ENCODE data around the gene TEX101.
"Not testable (repeated sequence)": the region's sequence is repeated elsewhere in the genome, so short reads cannot be mapped to it uniquely, and the experiment has no call there.

Gene TEX101

GRCh38 chr19:43425567-43426392, 11.1 kb downstream of the TEX101 start:
- no peaks in the 10 kb centered on the region for H3K4me1 ChIP-seq (ENCODE audit: control insufficient read depth, insufficient read depth, low read length)
- H3K4me3 ChIP-seq (ENCODE audit: low read length): no peak overlapping the region
- H3K36me3 ChIP-seq (ENCODE audit: control insufficient read depth, insufficient read depth, low read length): no peaks in the 10 kb centered on the region
- no peak overlapping the region for H3K9ac ChIP-seq (ENCODE audit: low read length)
- H3K27ac ChIP-seq (ENCODE audit: low read depth, low read length): no peak overlapping the region
- H3K27me3 ChIP-seq (ENCODE audit: control insufficient read depth, insufficient read depth, low read length): no peaks in the 10 kb centered on the region

- Histone ChIP-seq H3K9ac (ENCODE audit: low read length) (no peak overlapping the region), H3K4me1 (ENCODE audit: control insufficient read depth, insufficient read depth, low read length) (no peaks in the 10 kb centered on the region), H3K27me3 (ENCODE audit: control insufficient read depth, insufficient read depth, low read length) (no peaks in the 10 kb centered on the region), H3K4me3 (ENCODE audit: low read length) (no peak overlapping the region), H3K27ac (ENCODE audit: low read depth, low read length) (no peak overlapping the region), H3K36me3 (ENCODE audit: control insufficient read depth, insufficient read depth, low read length) (no peaks in the 10 kb centered on the region)
These were observed 14.7 kb downstream of the TEX101 start for GRCh38 chr19:43429395-43429794.

- H3K27ac ChIP-seq (ENCODE audit: low read depth, low read length): no peak overlapping the region
- H3K4me3 ChIP-seq (ENCODE audit: low read length): no peak overlapping the region
- H3K27me3 ChIP-seq (ENCODE audit: control insufficient read depth, insufficient read depth, low read length): no peaks in the 10 kb centered on the region
- H3K4me1 ChIP-seq (ENCODE audit: control insufficient read depth, insufficient read depth, low read length): no peaks in the 10 kb centered on the region
- no peak overlapping the region for H3K9ac ChIP-seq (ENCODE audit: low read length)
- H3K36me3 ChIP-seq (ENCODE audit: control insufficient read depth, insufficient read depth, low read length): no peaks in the 10 kb centered on the region
These were observed 15.5 kb downstream of the TEX101 start for GRCh38 chr19:43430142-43430710.

GRCh38 chr19:43430976-43431375, 16.3 kb downstream of the TEX101 start:
- H3K36me3 ChIP-seq (ENCODE audit: control insufficient read depth, insufficient read depth, low read length): no peaks in the 10 kb centered on the region
- H3K4me1 ChIP-seq (ENCODE audit: control insufficient read depth, insufficient read depth, low read length): no peaks in the 10 kb centered on the region
- no peaks in the 10 kb centered on the region for H3K27me3 ChIP-seq (ENCODE audit: control insufficient read depth, insufficient read depth, low read length)
- no peak overlapping the region for H3K4me3 ChIP-seq (ENCODE audit: low read length)
- H3K27ac ChIP-seq (ENCODE audit: low read depth, low read length): no peak overlapping the region
- H3K9ac ChIP-seq (ENCODE audit: low read length): no peak overlapping the region

DNA sequence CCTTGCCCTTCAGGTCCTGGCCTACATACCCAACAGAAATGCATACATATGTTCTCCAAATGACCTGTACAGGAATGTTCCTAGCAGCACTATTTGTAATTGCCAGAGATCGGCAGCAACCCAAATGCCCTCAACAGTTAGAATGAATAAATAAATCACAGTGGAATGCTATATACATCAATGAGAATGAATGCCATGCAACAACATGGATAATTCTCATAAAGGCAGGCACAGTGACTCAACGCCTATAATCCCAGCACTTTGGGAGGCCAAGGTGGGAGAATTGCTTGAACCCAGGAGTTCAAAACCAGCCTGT, 18.6 kb downstream of the TEX101 start:
- Histone ChIP-seq H3K9ac (ENCODE audit: low read length) (no peak overlapping the region), H3K27me3 (ENCODE audit: control insufficient read depth, insufficient read depth, low read length) (no peaks in the 10 kb centered on the region), H3K4me3 (ENCODE audit: low read length) (no peak overlapping the region), H3K36me3 (ENCODE audit: control insufficient read depth, insufficient read depth, low read length) (no peaks in the 10 kb centered on the region), H3K27ac (ENCODE audit: low read depth, low read length) (no peak overlapping the region), H3K4me1 (ENCODE audit: control insufficient read depth, insufficient read depth, low read length) (no peaks in the 10 kb centered on the region)

DNA sequence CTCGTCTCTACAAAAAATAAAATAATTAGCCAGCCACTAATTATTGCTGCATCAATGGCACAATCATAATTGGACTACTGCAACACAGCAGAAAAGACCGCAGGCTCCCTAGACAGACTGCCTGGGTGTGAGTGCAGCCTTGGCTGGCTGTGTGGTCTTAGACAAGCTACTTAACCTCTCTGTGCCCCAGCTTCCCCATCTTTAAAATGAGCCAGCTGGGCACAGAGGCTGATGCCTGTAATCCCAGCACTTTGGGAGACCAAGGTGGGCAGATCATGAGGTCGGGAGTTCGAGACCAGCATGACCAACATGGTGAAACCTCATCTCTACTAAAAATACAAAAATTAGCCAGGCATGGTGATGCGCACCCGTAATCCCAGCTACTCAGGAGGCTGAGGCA, 19.0 kb downstream of the TEX101 start:
- Histone ChIP-seq H3K27me3 (ENCODE audit: control insufficient read depth, insufficient read depth, low read length) (no peaks in the 10 kb centered on the region), H3K4me1 (ENCODE audit: control insufficient read depth, insufficient read depth, low read length) (no peaks in the 10 kb centered on the region)

GRCh38 chr19:43435775-43436174, 21.1 kb downstream of the TEX101 start:
- no peak overlapping the region for H3K9ac ChIP-seq (ENCODE audit: low read length)
- H3K4me3 ChIP-seq (ENCODE audit: low read length): no peak overlapping the region
- H3K27ac ChIP-seq (ENCODE audit: low read depth, low read length): no peak overlapping the region
- H3K36me3 ChIP-seq (ENCODE audit: control insufficient read depth, insufficient read depth, low read length): no peaks in the 10 kb centered on the region
- no peaks in the 10 kb centered on the region for H3K27me3 ChIP-seq (ENCODE audit: control insufficient read depth, insufficient read depth, low read length)
- H3K4me1 ChIP-seq (ENCODE audit: control insufficient read depth, insufficient read depth, low read length): no peaks in the 10 kb centered on the region

More for the DNA sequence above, 19.0 kb downstream of the TEX101 start:
- Histone ChIP-seq H3K27ac (ENCODE audit: low read depth, low read length) (no peak overlapping the region), H3K4me3 (ENCODE audit: low read length) (no peak overlapping the region), H3K36me3 (ENCODE audit: control insufficient read depth, insufficient read depth, low read length) (no peaks in the 10 kb centered on the region), H3K9ac (ENCODE audit: low read length) (no peak overlapping the region)

DNA sequence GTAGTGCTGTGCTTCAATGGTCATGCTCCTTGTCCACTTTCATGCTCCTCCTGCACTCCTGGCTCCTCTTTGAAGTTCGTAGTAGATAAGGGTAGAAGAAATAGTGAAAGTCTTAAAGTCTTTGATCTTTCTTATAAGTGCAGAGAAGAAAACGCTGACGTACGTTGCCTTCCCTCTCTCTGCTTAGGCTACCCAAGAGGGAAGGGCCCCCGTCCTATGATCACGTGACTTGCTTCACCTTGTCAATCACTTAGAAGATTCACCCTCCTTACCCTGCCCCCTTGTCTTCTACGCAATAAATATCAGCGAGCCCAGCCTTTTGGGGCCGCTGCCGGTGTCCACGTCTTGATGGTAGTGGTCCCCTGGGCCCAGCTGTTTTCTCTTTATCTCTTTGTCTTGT, 22.6 kb downstream of the TEX101 start:
- H3K9ac ChIP-seq (ENCODE audit: low read length); H3K27me3 ChIP-seq (ENCODE audit: control insufficient read depth, insufficient read depth, low read length); H3K27ac ChIP-seq (ENCODE audit: low read depth, low read length); H3K4me3 ChIP-seq (ENCODE audit: low read length); H3K36me3 ChIP-seq (ENCODE audit: control insufficient read depth, insufficient read depth, low read length); H3K4me1 ChIP-seq (ENCODE audit: control insufficient read depth, insufficient read depth, low read length): not testable (repeated sequence)

DNA sequence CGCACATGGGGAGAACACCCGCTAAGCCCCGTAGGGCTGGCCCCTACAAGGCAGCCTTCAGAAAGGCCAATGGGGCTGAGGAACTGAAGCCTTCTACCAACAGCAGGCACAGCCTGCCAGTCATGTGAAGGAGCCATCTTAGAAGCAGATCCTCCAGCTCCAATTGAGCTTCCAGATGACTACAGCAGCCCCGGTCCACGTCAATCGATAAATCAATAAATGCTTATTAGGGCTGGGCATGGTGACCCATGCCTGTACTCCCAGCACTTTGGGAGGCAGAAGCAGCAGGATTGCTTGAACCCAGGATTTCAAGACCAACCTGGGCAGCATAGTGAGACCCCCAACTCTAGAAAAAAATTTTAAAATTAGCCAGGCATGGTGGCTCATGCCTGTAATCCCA, 23.0 kb downstream of the TEX101 start:
- H3K4me1 ChIP-seq (ENCODE audit: control insufficient read depth, insufficient read depth, low read length): no peaks in the 10 kb centered on the region
- H3K36me3 ChIP-seq (ENCODE audit: control insufficient read depth, insufficient read depth, low read length): no peaks in the 10 kb centered on the region
- H3K9ac ChIP-seq (ENCODE audit: low read length): no peak overlapping the region
- no peak overlapping the region for H3K27ac ChIP-seq (ENCODE audit: low read depth, low read length)
- H3K4me3 ChIP-seq (ENCODE audit: low read length): no peak overlapping the region
- H3K27me3 ChIP-seq (ENCODE audit: control insufficient read depth, insufficient read depth, low read length): no peaks in the 10 kb centered on the region

DNA sequence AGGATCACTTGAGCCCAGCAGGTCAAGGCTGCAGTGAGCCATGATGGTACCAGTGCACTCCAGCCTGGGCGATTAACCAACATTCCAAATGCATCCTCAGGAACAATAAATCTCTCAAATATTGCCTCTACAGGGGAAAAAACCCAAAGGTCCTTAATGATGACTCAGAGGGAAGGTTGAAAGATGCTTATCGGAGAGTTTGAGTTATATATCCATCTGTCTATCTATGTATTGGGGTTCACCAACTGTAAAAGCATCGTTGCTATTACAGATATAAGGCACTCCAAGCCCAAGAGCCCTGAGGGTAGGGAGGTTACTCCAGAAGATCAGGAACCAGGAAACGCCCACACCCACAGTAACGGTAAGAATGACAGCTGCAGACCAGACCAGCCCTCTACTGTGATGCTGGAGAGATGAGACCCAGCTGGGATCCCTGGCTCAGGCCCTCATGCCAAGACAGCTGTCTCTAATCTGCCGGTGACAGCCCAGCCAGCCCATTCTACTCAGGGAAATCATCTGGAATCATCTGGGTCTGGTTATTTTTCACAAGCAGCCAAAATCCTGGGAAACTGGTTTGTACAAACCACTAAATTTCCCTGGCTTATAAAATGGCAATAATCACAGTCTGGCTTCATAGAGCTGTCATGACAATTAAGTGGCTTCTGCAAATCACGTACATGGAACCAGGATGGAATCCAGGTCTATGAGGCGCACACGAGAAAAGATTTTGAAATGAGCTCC, 23.8 kb downstream of the TEX101 start:
- Histone ChIP-seq H3K4me3 (ENCODE audit: low read length) (no peak overlapping the region), H3K36me3 (ENCODE audit: control insufficient read depth, insufficient read depth, low read length) (no peaks in the 10 kb centered on the region), H3K27ac (ENCODE audit: low read depth, low read length) (no peak overlapping the region), H3K9ac (ENCODE audit: low read length) (no peak overlapping the region), H3K27me3 (ENCODE audit: control insufficient read depth, insufficient read depth, low read length) (no peaks in the 10 kb centered on the region), H3K4me1 (ENCODE audit: control insufficient read depth, insufficient read depth, low read length) (no peaks in the 10 kb centered on the region)

DNA sequence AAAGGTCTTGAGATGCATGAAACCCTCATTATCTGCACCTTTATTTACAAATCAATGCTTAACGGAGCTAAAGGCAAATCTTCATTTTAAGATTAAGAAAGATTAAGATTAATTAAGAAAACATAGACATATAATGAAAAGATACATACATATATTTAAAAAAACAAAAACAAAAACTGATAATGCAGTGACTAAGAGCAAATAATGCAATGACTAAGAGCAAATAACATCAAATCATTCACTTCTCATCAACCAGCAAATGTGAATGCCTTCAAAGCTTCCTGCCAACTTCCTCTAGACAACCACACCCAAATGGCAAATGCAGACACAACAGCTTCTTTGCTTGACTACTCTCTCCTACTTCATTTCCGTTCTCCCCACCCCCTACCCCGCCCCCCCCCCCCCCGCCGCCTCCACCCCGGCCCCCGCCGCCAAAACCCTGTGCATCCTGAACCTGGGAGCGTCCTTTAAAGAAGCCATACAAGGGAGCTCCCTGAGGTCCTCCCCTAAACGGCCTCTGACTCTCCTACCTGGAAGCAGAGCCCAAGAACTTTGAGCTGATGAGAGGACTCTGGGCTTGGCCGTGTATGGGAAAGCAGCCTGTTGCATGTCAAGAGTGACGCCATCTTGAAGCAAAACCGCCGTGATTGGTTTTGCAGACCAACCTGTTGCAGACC, 24.5 kb downstream of the TEX101 start:
- no peaks in the 10 kb centered on the region for H3K4me1 ChIP-seq (ENCODE audit: control insufficient read depth, insufficient read depth, low read length)
- H3K36me3 ChIP-seq (ENCODE audit: control insufficient read depth, insufficient read depth, low read length): no peaks in the 10 kb centered on the region
- no peak overlapping the region for H3K9ac ChIP-seq (ENCODE audit: low read length)
- no peak overlapping the region for H3K27ac ChIP-seq (ENCODE audit: low read depth, low read length)
- H3K4me3 ChIP-seq (ENCODE audit: low read length): no peak overlapping the region
- H3K27me3 ChIP-seq (ENCODE audit: control insufficient read depth, insufficient read depth, low read length): no peaks in the 10 kb centered on the region

- Histone ChIP-seq H3K4me3 (ENCODE audit: low read length) (no peak overlapping the region), H3K36me3 (ENCODE audit: control insufficient read depth, insufficient read depth, low read length) (no peaks in the 10 kb centered on the region), H3K27me3 (ENCODE audit: control insufficient read depth, insufficient read depth, low read length) (no peaks in the 10 kb centered on the region), H3K9ac (ENCODE audit: low read length) (no peak overlapping the region), H3K4me1 (ENCODE audit: control insufficient read depth, insufficient read depth, low read length) (no peaks in the 10 kb centered on the region), H3K27ac (ENCODE audit: low read depth, low read length) (no peak overlapping the region)
These were observed 25.0 kb downstream of the TEX101 start for GRCh38 chr19:43439709-43440063.

Measured in rectal smooth muscle tissue (tissue), 1 donor.